ENCODE results near the gene GNAS. TPM values are rescaled to one million over a fixed set of nuclear protein-coding genes. Genes with fewer than 3 reads are reported as not detected.

Gene GNAS
- total RNA-seq, 4 donors from 2014 or later: 334 to 533 (median 451) TPM

GRCh38 chr20:58911970-58912369 lies 59.5 kb downstream of the GNAS start:
- H3K9me3 ChIP-seq: no peaks in the 10 kb centered on the region
- WGBS: 65% methylated on average over 3 of the region's 3 CpGs

GRCh38 chr20:58913079-58913478 lies 60.6 kb downstream of the GNAS start:
- WGBS: 85% methylated on average over 4 of the region's 4 CpGs
- Histone ChIP-seq H3K27ac (no peak overlapping the region), H3K4me3 (no peak overlapping the region), H3K36me3 (peaks cover 40% of the 10 kb centered on the region), H3K4me1 (peaks cover 10% of the 10 kb centered on the region), H3K9me3 (no peaks in the 10 kb centered on the region), H3K27me3 (no peaks in the 10 kb centered on the region)
- no peak for DNase-seq (ENCODE audit: low spot score in 2 of 2)
- TF ChIP-seq EP300 (IDR thresholded peaks at IDR 0.05) (no peak), CTCF (IDR thresholded peaks at IDR 0.05) (no peak)

More at GRCh38 chr20:58911970-58912369, 59.5 kb downstream of the GNAS start:
- peaks cover 21% of the 10 kb centered on the region for H3K4me1 ChIP-seq
- no peak overlapping the region for H3K4me3 ChIP-seq
- DNase-seq (ENCODE audit: low spot score in 2 of 2): no peak
- H3K27me3 ChIP-seq: no peaks in the 10 kb centered on the region
- peaks cover 40% of the 10 kb centered on the region for H3K36me3 ChIP-seq
- no peak for TF ChIP-seq EP300 (IDR thresholded peaks at IDR 0.05)
- no peak for TF ChIP-seq CTCF (IDR thresholded peaks at IDR 0.05)
- no peak for TF ChIP-seq POLR2A (IDR thresholded peaks at IDR 0.05)
- no peak for TF ChIP-seq POLR2AphosphoS5 (IDR thresholded peaks at IDR 0.05)
- no peak overlapping the region for H3K27ac ChIP-seq

- no peak for TF ChIP-seq POLR2A (IDR thresholded peaks at IDR 0.05)
- TF ChIP-seq POLR2AphosphoS5 (IDR thresholded peaks at IDR 0.05): no peak
- no peak for TF ChIP-seq CTCF (IDR thresholded peaks at IDR 0.05)
- no peak for TF ChIP-seq EP300 (IDR thresholded peaks at IDR 0.05)
- Histone ChIP-seq H3K36me3 (no peaks in the 10 kb centered on the region), H3K9me3 (no peaks in the 10 kb centered on the region), H3K4me1 (no peaks in the 10 kb centered on the region), H3K27ac (no peak overlapping the region), H3K4me3 (no peak overlapping the region), H3K27me3 (no peaks in the 10 kb centered on the region)
- 85% methylated on average over 6 of the region's 6 CpGs for WGBS
- DNase-seq (ENCODE audit: low spot score in 2 of 2): no peak
Observed at GRCh38 chr20:58918621-58919020, 66.1 kb downstream of the GNAS start.

GRCh38 chr20:58921564-58921963 lies 69.0 kb downstream of the GNAS start:
- WGBS: 73% methylated on average over 6 of the region's 6 CpGs
- no peaks in the 10 kb centered on the region for H3K36me3 ChIP-seq
- H3K4me3 ChIP-seq: no peak overlapping the region
- H3K4me1 ChIP-seq: no peaks in the 10 kb centered on the region
- no peaks in the 10 kb centered on the region for H3K9me3 ChIP-seq
- no peak for DNase-seq (ENCODE audit: low spot score in 2 of 2)
- TF ChIP-seq CTCF (IDR thresholded peaks at IDR 0.05) (no peak), POLR2AphosphoS5 (IDR thresholded peaks at IDR 0.05) (no peak), POLR2A (IDR thresholded peaks at IDR 0.05) (no peak), EP300 (IDR thresholded peaks at IDR 0.05) (no peak)
- no peak overlapping the region for H3K27ac ChIP-seq
- H3K27me3 ChIP-seq: no peaks in the 10 kb centered on the region

GRCh38 chr20:58922036-58922435 lies 69.5 kb downstream of the GNAS start:
- 93% methylated on average over 1 of the region's 1 CpG for whole genome bisulfite sequencing
- Histone ChIP-seq H3K4me3 (no peak overlapping the region), H3K9me3 (no peaks in the 10 kb centered on the region), H3K36me3 (no peaks in the 10 kb centered on the region), H3K27ac (no peak overlapping the region), H3K4me1 (no peaks in the 10 kb centered on the region), H3K27me3 (no peaks in the 10 kb centered on the region)
- TF ChIP-seq POLR2A (IDR thresholded peaks at IDR 0.05) (no peak), CTCF (IDR thresholded peaks at IDR 0.05) (no peak), EP300 (IDR thresholded peaks at IDR 0.05) (no peak), POLR2AphosphoS5 (IDR thresholded peaks at IDR 0.05) (no peak)
- DNase-seq (ENCODE audit: low spot score in 2 of 2): no peak

Data from suprapubic skin (tissue), 4 donors.